Measurements from ENCODE around the gene UTF1.

UTF1 gene

GRCh38 chr10:133279326-133280226 lies 49.6 kb downstream of the UTF1 start:
- no peak for DNase-seq

- no peak for DNase-seq
These were observed 50.5 kb downstream of the UTF1 start for GRCh38 chr10:133280391-133281059.

- DNase-seq = no peak
These were observed 51.1 kb downstream of the UTF1 start for GRCh38 chr10:133281084-133281483.

Data from fibroblast of skin of right biceps (primary cell).